Calu3 (cell line): ENCODE results near the gene TBCB. TPM values are rescaled to one million over a fixed set of nuclear protein-coding genes. Genes with fewer than 3 reads are reported as not detected.
A peak's percentile ranks its signal among the peaks of the same experiment; 100 is the strongest.
"Not testable (repeated sequence)": the region's sequence is repeated elsewhere in the genome, so short reads cannot be mapped to it uniquely, and the experiment has no call there.

Experiments used
- BruUV-seq: library from RNA; stranded (reverse); fragments of 400-500 nt; replicated peaks from 2 replicates; lab custom pipeline; 2021; lab: Mats Ljungman, UMichigan
- CTCF ChIA-PET: fragments of 300-600 bp; sonication (Branson Sonifier 250); formaldehyde crosslinking; loops from one replicate; lab custom pipeline; 2022; ENCODE audit warnings: antibody characterized with exemption; lab: Charles Lee
- DNase-seq: peaks from one replicate; pipeline ENCODE4 v3.0.0; 2022
- H3K27ac Mint-ChIP-seq: one replicate; pipeline ENCODE4 v1.8.0; 2022; ENCODE audit warnings: mixed read lengths; ENCODE audit not compliant: unreplicated experiment
- H3K27me3 Mint-ChIP-seq: one replicate; pipeline ENCODE4 v1.8.0; 2022; ENCODE audit warnings: mixed read lengths; ENCODE audit not compliant: unreplicated experiment
- H3K36me3 Mint-ChIP-seq: one replicate; pipeline ENCODE4 v1.8.0; 2022; ENCODE audit warnings: mild to moderate bottlenecking, moderate library complexity, mixed read lengths; ENCODE audit not compliant: insufficient read depth, unreplicated experiment
- H3K4me1 Mint-ChIP-seq: one replicate; pipeline ENCODE4 v1.8.0; 2022; ENCODE audit warnings: mild to moderate bottlenecking, low read depth, mixed read lengths; ENCODE audit not compliant: unreplicated experiment
- H3K4me3 Mint-ChIP-seq: one replicate; pipeline ENCODE4 v1.8.0; 2022; ENCODE audit warnings: mild to moderate bottlenecking, low read depth, moderate library complexity, mixed read lengths; ENCODE audit not compliant: unreplicated experiment
- H3K9me3 Mint-ChIP-seq: one replicate; pipeline ENCODE4 v1.8.0; 2022; ENCODE audit warnings: low read depth, mixed read lengths; ENCODE audit not compliant: unreplicated experiment
- CTCF ChIP-seq: fragments of 200-600 bp; IDR thresholded peaks from one replicate; pipeline ENCODE4 v1.8.0; 2022; ENCODE audit warnings: antibody characterized with exemption; ENCODE audit not compliant: unreplicated experiment
- intact Hi-C: fragments of 100-400 bp; cut with micrococcal nuclease; formaldehyde crosslinking; loops from one replicate; pipeline ENCODE4 v1.10.0; 2022; ENCODE audit not compliant: unreplicated experiment
- total RNA-seq: library from RNA; stranded (reverse); gene quantifications from 2 replicates; pipeline ENCODE4 v1.2.3, GENCODE V29; 2022

The TBCB gene
- total RNA-seq, 1 experiment from 2014 or later: 210 TPM

DNA sequence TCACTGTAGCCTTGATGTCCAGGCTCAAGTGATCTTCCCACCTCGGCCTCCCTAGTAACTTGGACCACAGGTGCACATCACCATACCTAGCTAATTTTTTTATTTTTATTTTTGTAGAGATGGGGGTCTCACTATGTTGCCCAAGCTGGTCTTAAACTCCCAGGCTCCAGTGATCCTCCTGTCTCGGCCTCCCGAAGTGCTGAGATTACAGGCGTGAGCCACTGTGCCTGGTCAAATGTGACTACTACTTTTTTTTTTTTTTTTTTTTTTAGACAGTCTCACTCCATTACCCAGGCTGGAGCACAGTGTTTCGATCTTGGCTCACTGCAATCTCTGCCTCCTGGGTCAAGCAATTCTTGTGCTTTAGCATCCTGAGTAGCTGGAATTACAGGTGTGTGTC lies 57.6 kb downstream of the TBCB start:
- CTCF ChIA-PET: interaction anchor here (0.6 to 0.9 kb wide), 4 partner anchors 36 to 275 kb away, joined by 3 to 4 read pairs (median 3); no protein-coding TSS in a partner anchor
- H3K9me3 Mint-ChIP-seq: no peaks in the 10 kb centered on the region
- H3K27me3 Mint-ChIP-seq: no peaks in the 10 kb centered on the region
- no peaks in the 10 kb centered on the region for H3K4me1 Mint-ChIP-seq
- no TSS peak for BruUV-seq
- peaks cover 15% of the 10 kb centered on the region for H3K36me3 Mint-ChIP-seq
- H3K27ac Mint-ChIP-seq: no peak overlapping the region
- DNase-seq: no peak
- no peak overlapping the region for H3K4me3 Mint-ChIP-seq
- TF ChIP-seq CTCF: no peak
- intact Hi-C loops: loop anchor here (5.0 kb wide), 1 partner anchor 111 kb away; no protein-coding TSS in a partner anchor

GRCh38 chr19:36173846-36174245 lies 58.6 kb downstream of the TBCB start:
- Mint-ChIP-seq H3K27ac (peak overlapping the region; percentile 15), H3K36me3 (peaks cover 11% of the 10 kb centered on the region)
- intact Hi-C loops: loop anchor here (5.0 kb wide), 1 partner anchor 112 kb away; no protein-coding TSS in a partner anchor
- BruUV-seq, H3K9me3 Mint-ChIP-seq, DNase-seq, H3K27me3 Mint-ChIP-seq, H3K4me3 Mint-ChIP-seq, H3K4me1 Mint-ChIP-seq: not testable (repeated sequence)
- CTCF ChIA-PET: interaction anchor here (0.6 to 0.9 kb wide), 2 partner anchors 54 to 185 kb away, joined by 3 read pairs; no protein-coding TSS in a partner anchor

Other genes with a start within 250 kb of the TBCB start
- 11.5 and 15.8 TPM in 2 replicates for gene APLP1, start 246.9 kb upstream of the TBCB start, total RNA-seq
- gene NFKBID, start 214.9 kb upstream of the TBCB start, total RNA-seq: 14.9 and 15.6 TPM in 2 replicates
- gene HCST, start 212.9 kb upstream of the TBCB start, total RNA-seq: not detected in 2 replicates
- gene TYROBP, start 207.2 kb upstream of the TBCB start, total RNA-seq: not detected in 2 replicates
- 15.2 and 18.5 TPM in 2 replicates for gene LRFN3, start 179.1 kb upstream of the TBCB start, total RNA-seq
- gene SDHAF1, start 120.3 kb upstream of the TBCB start, total RNA-seq: 16.9 and 17.1 TPM in 2 replicates
- 19.7 and 23.5 TPM in 2 replicates for gene SYNE4, start 106.7 kb upstream of the TBCB start, total RNA-seq
- gene ALKBH6, start 101.3 kb upstream of the TBCB start, total RNA-seq: 52.6 and 56.7 TPM in 2 replicates
- gene CLIP3, start 82.6 kb upstream of the TBCB start, total RNA-seq: 3.1 and 3.5 TPM in 2 replicates
- 3.2 and 3.3 TPM in 2 replicates for gene THAP8, start 61.2 kb upstream of the TBCB start, total RNA-seq
- 25.5 and 29.6 TPM in 2 replicates for gene WDR62, start 60.6 kb upstream of the TBCB start, total RNA-seq
- gene OVOL3, start 4.3 kb upstream of the TBCB start, total RNA-seq: not detected in 2 replicates
- 91.6 and 92.2 TPM in 2 replicates for gene POLR2I, start 593 bp upstream of the TBCB start, total RNA-seq
- gene CAPNS1, start 24.6 kb downstream of the TBCB start, total RNA-seq: 823 and 894 TPM in 2 replicates
- gene COX7A1, start 37.0 kb downstream of the TBCB start, total RNA-seq: not detected in 2 replicates
- gene ZNF565, start 99.2 kb downstream of the TBCB start, total RNA-seq: 6.3 and 6.7 TPM in 2 replicates
- 112 and 123 TPM in 2 replicates for gene ZNF146, start 99.6 kb downstream of the TBCB start, total RNA-seq